Skeletal muscle cell (primary cell): ENCODE data around the gene ENPP5.

ENCODE experiments used
- DNase-seq: peaks from one replicate; pipeline ENCODE4 v3.0.0-alpha.2; 2010; ENCODE audit warnings: low read depth
- H3K4me3 ChIP-seq: 2 replicates; pipeline ENCODE4 v1.5.1; 2011; ENCODE audit warnings: low read depth, mild to moderate bottlenecking, control low read depth, low read length, moderate library complexity

The ENPP5 gene

GRCh38 chr6:46118157-46118556 is 52.6 kb downstream of the ENPP5 start:
- no peak overlapping the region for H3K4me3 ChIP-seq
- no peak for DNase-seq

GRCh38 chr6:46116289-46116688 is 54.5 kb downstream of the ENPP5 start:
- no peak for DNase-seq
- H3K4me3 ChIP-seq = no peak overlapping the region

- DNase-seq = no peak
- no peak overlapping the region for H3K4me3 ChIP-seq
These were observed 55.1 kb downstream of the ENPP5 start for GRCh38 chr6:46115634-46116033.

- no peak overlapping the region for H3K4me3 ChIP-seq
- no peak for DNase-seq
These were observed 57.4 kb downstream of the ENPP5 start for GRCh38 chr6:46113370-46113769.
